IMR-90 (cell line): ENCODE measurements around the gene FOXO6. TPM values are rescaled to one million over a fixed set of nuclear protein-coding genes. Genes with fewer than 3 reads are reported as not detected.

Experiments used
- ATAC-seq: fragments of 200-7000 bp; cut with Tn5 transposase; 2 replicates; pipeline ENCODE4 v1.9.1; 2020; ENCODE audit warnings: low read depth, mild to moderate bottlenecking, moderate library complexity
- Bru-seq: library from RNA; stranded (reverse); fragments of 400-500 nt; gene quantifications from one replicate; lab custom pipeline; 2021; lab: Mats Ljungman, UMichigan
- BruChase-seq, 2 experiments: library from RNA; stranded (reverse); fragments of 400-500 nt; gene quantifications; one replicate each; lab custom pipeline; 2021; lab: Mats Ljungman, UMichigan
- BruUV-seq: library from RNA; stranded (reverse); fragments of 400-500 nt; replicated peaks from 2 replicates; lab custom pipeline; 2021; lab: Mats Ljungman, UMichigan
- CTCF ChIA-PET: fragments of 300-600 bp; formaldehyde crosslinking; extraction: SDS; loops from one replicate; lab custom pipeline; 2021; ENCODE audit warnings: antibody characterized with exemption; lab: Yijun Ruan, JAX
- POLR2A ChIA-PET: fragments of 300-600 bp; sonication (Branson Sonifier 250); formaldehyde crosslinking; loops from one replicate; lab custom pipeline; 2022; ENCODE audit warnings: antibody characterized with exemption; ENCODE audit not compliant: unreplicated experiment; lab: Charles Lee
- DNase-seq: peaks from one replicate; pipeline ENCODE4 v3.0.0; 2013
- H2AFZ ChIP-seq: replicated peaks from 2 replicates; pipeline ENCODE3; 2013; ENCODE audit warnings: low read length, mild to moderate bottlenecking; ENCODE audit not compliant: poor library complexity
- H2AK5ac ChIP-seq: 2 replicates; pipeline ENCODE4 v1.6.1; 2013; ENCODE audit warnings: low read depth, low read length, inconsistent platforms
- H2AK9ac ChIP-seq: replicated peaks from 2 replicates; pipeline ENCODE3; 2013; ENCODE audit warnings: mild to moderate bottlenecking, low read depth, low read length, moderate library complexity; ENCODE audit not compliant: poor library complexity
- H2BK120ac ChIP-seq: 2 replicates; pipeline ENCODE4 v1.6.1; 2013; ENCODE audit warnings: low read depth, low read length, inconsistent platforms
- H2BK15ac ChIP-seq: 3 replicates; pipeline ENCODE4 v1.6.1; 2013; ENCODE audit warnings: low read depth, low read length, inconsistent platforms
- H2BK20ac ChIP-seq: 2 replicates; pipeline ENCODE4 v1.6.1; 2013; ENCODE audit warnings: low read depth, mild to moderate bottlenecking, inconsistent platforms, low read length, moderate library complexity
- H2BK5ac ChIP-seq: 2 replicates; pipeline ENCODE4 v1.6.1; 2013; ENCODE audit warnings: mild to moderate bottlenecking, low read depth, low read length, inconsistent platforms; ENCODE audit not compliant: poor library complexity, severe bottlenecking
- H3K14ac ChIP-seq: replicated peaks from 2 replicates; pipeline ENCODE4 v1.6.1; 2013; ENCODE audit warnings: low read depth, low read length, inconsistent platforms
- H3K18ac ChIP-seq: 2 replicates; pipeline ENCODE4 v1.6.1; 2013; ENCODE audit warnings: low read depth, low read length, control low read depth
- H3K23ac ChIP-seq: 2 replicates; pipeline ENCODE4 v1.6.1; 2013; ENCODE audit warnings: low read depth, low read length, inconsistent platforms
- H3K27ac ChIP-seq: 2 replicates; pipeline ENCODE4 v1.5.1; 2013; ENCODE audit warnings: mild to moderate bottlenecking, control low read depth, low read length; ENCODE audit not compliant: insufficient read depth
- H3K27me3 ChIP-seq: 2 replicates; pipeline ENCODE4 v1.6.1; 2013; ENCODE audit warnings: low read length; ENCODE audit not compliant: control insufficient read depth, insufficient read depth
- H3K36me3 ChIP-seq: 2 replicates; pipeline ENCODE4 v1.6.1; 2013; ENCODE audit warnings: low read length, mixed read lengths; ENCODE audit not compliant: control insufficient read depth, insufficient read depth
- H3K4ac ChIP-seq: 2 replicates; pipeline ENCODE4 v1.6.1; 2013; ENCODE audit warnings: low read depth, low read length, inconsistent platforms
- H3K4me1 ChIP-seq: 2 replicates; pipeline ENCODE4 v1.6.1; 2013; ENCODE audit warnings: low read length, mixed read lengths; ENCODE audit not compliant: control insufficient read depth, insufficient read depth
- H3K4me2 ChIP-seq: 2 replicates; pipeline ENCODE4 v1.6.1; 2013; ENCODE audit warnings: low read depth, mild to moderate bottlenecking, control low read depth, low read length, moderate library complexity
- H3K4me3 ChIP-seq: 2 replicates; pipeline ENCODE4 v1.5.1; 2013; ENCODE audit warnings: low read depth, mild to moderate bottlenecking, control low read depth, low read length, moderate library complexity; ENCODE audit not compliant: insufficient read depth
- H3K56ac ChIP-seq: 2 replicates; pipeline ENCODE4 v1.6.1; 2013; ENCODE audit warnings: low read length, inconsistent platforms; ENCODE audit not compliant: insufficient read depth; ENCODE audit errors: extremely low read depth
- H3K79me1 ChIP-seq, 2 experiments: 2 replicates each; pipeline ENCODE4 v1.6.1; 2013; ENCODE audit warnings: low read length in 2 of 2, inconsistent platforms in 1 of 2, low read depth in 1 of 2
- H3K9ac ChIP-seq: 2 replicates; pipeline ENCODE4 v1.6.1; 2013; ENCODE audit warnings: low read depth, low read length, control low read depth
- H3K9me1 ChIP-seq: 2 replicates; pipeline ENCODE4 v1.6.1; 2013; ENCODE audit warnings: low read length, inconsistent platforms; ENCODE audit not compliant: insufficient read depth
- H3K9me3 ChIP-seq: 2 replicates; pipeline ENCODE4 v1.6.1; 2013; ENCODE audit warnings: low read length; ENCODE audit not compliant: control insufficient read depth, insufficient read depth
- H4K20me1 ChIP-seq: 2 replicates; pipeline ENCODE4 v1.6.1; 2013; ENCODE audit warnings: low read length, inconsistent platforms; ENCODE audit not compliant: insufficient read depth
- H4K5ac ChIP-seq: 2 replicates; pipeline ENCODE4 v1.6.1; 2013; ENCODE audit warnings: mild to moderate bottlenecking, low read depth, low read length, control low read depth
- H4K8ac ChIP-seq, 2 experiments: 2 replicates each; pipeline ENCODE4 v1.6.1; 2013; ENCODE audit warnings: low read depth in 2 of 2, low read length in 2 of 2, control low read depth in 1 of 2, inconsistent platforms in 1 of 2
- H4K91ac ChIP-seq: 2 replicates; pipeline ENCODE4 v1.6.1; 2013; ENCODE audit warnings: low read depth, low read length, inconsistent platforms; ENCODE audit not compliant: insufficient read depth
- BHLHE40 ChIP-seq: fragments of 150-350 bp; IDR thresholded peaks from 2 replicates; pipeline ENCODE4 v1.6.1; 2016; ENCODE audit warnings: mild to moderate bottlenecking, low read depth, low read length
- CEBPB ChIP-seq: IDR thresholded peaks from 2 replicates; pipeline ENCODE4 v1.6.1; 2012; ENCODE audit warnings: low read depth, low read length, improper control_type of control experiment
- CTCF ChIP-seq: conservative IDR thresholded peaks from 2 replicates; pipeline ENCODE4 v1.5.1; 2012; ENCODE audit warnings: mild to moderate bottlenecking, low read depth, low read length, improper control_type of control experiment
- FOS ChIP-seq: fragments of 150-350 bp; IDR thresholded peaks from 2 replicates; pipeline ENCODE4 v1.6.1; 2016; ENCODE audit warnings: low read depth, low read length
- MAZ ChIP-seq: IDR thresholded peaks from 2 replicates; pipeline ENCODE4 v1.6.1; 2012; ENCODE audit warnings: low read depth, mild to moderate bottlenecking, low read length, improper control_type of control experiment, moderate library complexity, borderline replicate concordance
- NFE2L2 ChIP-seq: fragments of 150-350 bp; IDR thresholded peaks from 2 replicates; pipeline ENCODE4 v1.6.1; 2016; ENCODE audit warnings: low read depth, mild to moderate bottlenecking, low read length
- RCOR1 ChIP-seq: IDR thresholded peaks from 2 replicates; pipeline ENCODE4 v1.6.1; 2012; ENCODE audit warnings: mild to moderate bottlenecking, low read length, improper control_type of control experiment; ENCODE audit not compliant: insufficient replicate concordance
- SMC3 ChIP-seq: fragments of 150-350 bp; IDR thresholded peaks from 2 replicates; pipeline ENCODE4 v1.6.1; 2016; ENCODE audit warnings: low read depth, mild to moderate bottlenecking, antibody characterized with exemption, low read length, moderate library complexity
- USF2 ChIP-seq: fragments of 150-350 bp; IDR thresholded peaks from 2 replicates; pipeline ENCODE4 v1.6.1; 2017; ENCODE audit warnings: mild to moderate bottlenecking, antibody characterized with exemption, low read length, low read depth
- WGBS, 2 experiments: methylation state at CpG; one replicate each; pipeline versions ENCODE4 v1.1.5 to v1.1.7; 2013; ENCODE audit warnings: missing lambda C conversion rate in 2 of 2; ENCODE audit not compliant: insufficient read length in 1 of 2; ENCODE audit errors: extremely low coverage in 2 of 2; 5-methylcytosine and 5-hydroxymethylcytosine counted together
- dilution Hi-C: fragments of 300-500 bp; cut with HindIII; formaldehyde crosslinking; loops from one replicate; pipeline ENCODE4 v1.14.3; 2018; ENCODE audit warnings: low sequenced_read_pairs; ENCODE audit not compliant: unreplicated experiment
- in situ Hi-C: fragments of 300-500 bp; cut with MboI; formaldehyde crosslinking; loops from 3 replicates; pipeline ENCODE4 v1.14.3; 2019; ENCODE audit warnings: low sequenced_read_pairs, inconsistent platforms, mixed read lengths
- intact Hi-C: fragments of 100-400 bp; cut with micrococcal nuclease; formaldehyde crosslinking; loops from 2 replicates; pipeline ENCODE4 v1.10.0; 2022
- long read RNA-seq: library from polyadenylated mRNA; unstranded; transcript quantifications from one replicate; pipeline ENCODE4 v2.0.0, GENCODE V29; 2021; ENCODE audit not compliant: unreplicated experiment
- polyA plus RNA-seq, 3 experiments: library from polyadenylated mRNA; depleted of rRNA; stranded (reverse); fragments of >200 nt; gene quantifications; 2 replicates each; pipeline ENCODE4 v1.2.3, GENCODE V29; 2012; ENCODE audit warnings: low replicate concordance in 1 of 3
- total RNA-seq: library from RNA; depleted of rRNA; stranded (reverse); fragments of >200 nt; gene quantifications from 2 replicates; pipeline ENCODE4 v1.2.3, GENCODE V29; 2012; rRNA removed

Gene FOXO6
- total RNA-seq (not detected in 2 replicates), polyA plus RNA-seq (2012; rRNA removed) (not detected in 2 replicates), Bru-seq, nascent RNA (percentile 12 among the genes with signal in this experiment), BruChase-seq, experiment 1, labeled RNA remaining after a 6-hour chase (percentile 11 among the genes with signal in this experiment), BruChase-seq, experiment 2, labeled RNA remaining after a 2-hour chase (percentile 10 among the genes with signal in this experiment)
- polyA plus RNA-seq (2012; cell fraction: cytosol; rRNA removed), result not detected in 2 replicates
- polyA plus RNA-seq (2012; cell fraction: nucleus; rRNA removed; ENCODE audit: low replicate concordance), result 0.03 TPM in 1 of 2 replicates, not detected in the other
- long read RNA-seq, result 0 reads

- no peak within 1 kb of the TSS for H3K4ac ChIP-seq
- H2BK20ac ChIP-seq, result no peak within 1 kb of the TSS
- H4K5ac ChIP-seq, result no peak within 1 kb of the TSS
- no peak within 1 kb of the TSS for H3K9ac ChIP-seq
- no peaks in the 10 kb centered on the region for H3K79me1 ChIP-seq
- dilution Hi-C loops, result no loop called here
- BruUV-seq, result no TSS peak
- H3K27ac ChIP-seq, result no peak within 1 kb of the TSS
- 4% methylated on average over 22 of the region's 63 CpGs; no CpG with 5 or more reads in 1 of the 2 experiments for WGBS, 2 experiments
- H3K56ac ChIP-seq, result no peak within 1 kb of the TSS
- H3K4me1 ChIP-seq, result 0 out of 2 replicates have a peak, but pooled peaks cover 1% of the 10 kb centered on the region
- peak within 1 kb of the TSS; percentile 68 for H3K4me3 ChIP-seq
- H3K23ac ChIP-seq, result no peak within 1 kb of the TSS
- H2AK5ac ChIP-seq, result no peak within 1 kb of the TSS
- no peak within 1 kb of the TSS for H3K14ac ChIP-seq
- CTCF ChIA-PET, result interaction anchor here (0.8 kb wide), 1 partner anchor 102 kb away, joined by 6 read pairs; no protein-coding TSS in a partner anchor
- peaks cover 3% of the 10 kb centered on the region; the same call in 1 of the 2 replicates for H3K9me1 ChIP-seq
- peaks cover 63% of the 10 kb centered on the region for H3K27me3 ChIP-seq
- peak within 1 kb of the TSS; percentile 68 for H3K4me2 ChIP-seq
- H2AK9ac ChIP-seq, result no peak within 1 kb of the TSS
- peak; percentile 99 for ATAC-seq
- intact Hi-C loops, result loop anchor here (5.0 kb wide), 1 partner anchor 261 kb away; no protein-coding TSS in a partner anchor
- H2BK15ac ChIP-seq, result no peak within 1 kb of the TSS
- POLR2A ChIA-PET, result no interaction called here
- no peak within 1 kb of the TSS for H2BK120ac ChIP-seq
- H2AFZ ChIP-seq, result peak within 1 kb of the TSS; percentile 89
- H3K9me3 ChIP-seq, result no peaks in the 10 kb centered on the region
- no peak within 1 kb of the TSS for H4K91ac ChIP-seq
- H3K36me3 ChIP-seq, result no peaks in the 10 kb centered on the region
- no peak within 1 kb of the TSS for H4K8ac ChIP-seq
- TF ChIP-seq CTCF (peak; percentile 48), NFE2L2 (no peak), RCOR1 (no peak), SMC3 (no peak), BHLHE40 (no peak), MAZ (peak; percentile 93), CEBPB (no peak), FOS (no peak), USF2 (peak; percentile 28; the same call in 1 of the 2 replicates)
- in situ Hi-C loops, result no loop called here
- H2BK5ac ChIP-seq, result no peak within 1 kb of the TSS
- no peak within 1 kb of the TSS for H3K18ac ChIP-seq
- peak; percentile 93 for DNase-seq
- 0 out of 2 replicates have a peak, but pooled peaks cover 5% of the 10 kb centered on the region for H4K20me1 ChIP-seq
Observed at GRCh38 chr1:41360786-41361494, at the start of gene FOXO6. Gene FOXO6, plus strand, starts transcription at chr1:41361434.
